PC-9 (cell line): Measurements from ENCODE around the gene C1orf35. TPM values are rescaled to one million over a fixed set of nuclear protein-coding genes. Genes with fewer than 3 reads are reported as not detected.

Source experiments
- BruUV-seq: library from RNA; stranded (reverse); fragments of 400-500 nt; replicated peaks from 2 replicates; lab custom pipeline; 2021; lab: Mats Ljungman, UMichigan
- CTCF ChIA-PET: fragments of 300-600 bp; sonication (Branson Sonifier 250); formaldehyde crosslinking; loops from one replicate; lab custom pipeline; 2022; ENCODE audit warnings: antibody characterized with exemption; lab: Charles Lee
- POLR2A ChIA-PET: fragments of 300-600 bp; sonication (Branson Sonifier 250); formaldehyde crosslinking; loops from one replicate; lab custom pipeline; 2022; ENCODE audit warnings: antibody characterized with exemption; ENCODE audit not compliant: unreplicated experiment; lab: Charles Lee
- DNase-seq, 2 experiments: peaks; one replicate each; pipeline versions ENCODE4 v3.0.0 to v3.0.0-alpha.2; 2015 to 2022; ENCODE audit warnings: mixed read lengths in 1 of 2
- H2AFZ ChIP-seq: fragments of 200-600 bp; sonication (generic); 2 replicates; pipeline ENCODE4 v1.8.1; 2017; ENCODE audit warnings: antibody characterized with exemption
- H3F3A ChIP-seq: fragments of 200-600 bp; sonication (generic); 2 replicates; pipeline ENCODE4 v1.8.1; 2017; ENCODE audit warnings: antibody characterized with exemption, mild to moderate bottlenecking, low read depth; ENCODE audit not compliant: insufficient read depth
- H3K27ac ChIP-seq: fragments of 200-600 bp; sonication (generic); 2 replicates; pipeline ENCODE4 v1.6.1; 2016; ENCODE audit warnings: mixed run types
- H3K27me3 ChIP-seq: fragments of 200-600 bp; sonication (generic); 2 replicates; pipeline ENCODE4 v1.6.1; 2016; ENCODE audit warnings: low read depth, mixed run types; ENCODE audit not compliant: insufficient read depth
- H3K36me3 ChIP-seq: fragments of 200-600 bp; sonication (generic); 2 replicates; pipeline ENCODE4 v1.6.1; 2016; ENCODE audit warnings: low read depth, mixed run types
- H3K4me1 ChIP-seq: fragments of 200-600 bp; sonication (generic); replicated peaks from 2 replicates; pipeline ENCODE4 v1.6.1; 2016; ENCODE audit warnings: mixed run types; ENCODE audit not compliant: insufficient read depth
- H3K4me2 ChIP-seq: fragments of 200-600 bp; sonication (generic); 2 replicates; pipeline ENCODE4 v1.6.1; 2017; ENCODE audit warnings: mixed run types
- H3K4me3 ChIP-seq: fragments of 200-600 bp; sonication (generic); 2 replicates; pipeline ENCODE4 v1.6.1; 2016; ENCODE audit warnings: mixed run types
- H3K79me2 ChIP-seq: fragments of 200-600 bp; sonication (generic); 2 replicates; pipeline ENCODE4 v1.6.1; 2017; ENCODE audit warnings: low read depth, mixed run types
- H3K9me2 ChIP-seq: fragments of 200-600 bp; sonication (generic); 2 replicates; pipeline ENCODE4 v1.8.1; 2017; ENCODE audit warnings: mild to moderate bottlenecking; ENCODE audit not compliant: insufficient read depth
- H3K9me3 ChIP-seq: fragments of 200-600 bp; sonication (generic); 2 replicates; pipeline ENCODE4 v1.8.1; 2016; ENCODE audit warnings: low read depth; ENCODE audit not compliant: insufficient read depth
- H4K20me1 ChIP-seq: fragments of 200-600 bp; sonication (generic); 2 replicates; pipeline ENCODE4 v1.8.1; 2017; ENCODE audit not compliant: insufficient read depth
- CTCF ChIP-seq: fragments of 200-600 bp; sonication (generic); conservative IDR thresholded peaks from 2 replicates; pipeline ENCODE4 v1.6.1; 2017; ENCODE audit warnings: mixed run types, antibody characterized with exemption, mild to moderate bottlenecking, moderate library complexity
- EZH2 ChIP-seq: fragments of 200-600 bp; sonication (generic); IDR thresholded peaks from 2 replicates; pipeline ENCODE4 v1.8.0; 2017; ENCODE audit warnings: antibody characterized with exemption, low read depth
- intact Hi-C: fragments of 100-400 bp; cut with micrococcal nuclease; formaldehyde crosslinking; loops from one replicate; pipeline ENCODE4 v1.10.0; 2022; ENCODE audit not compliant: unreplicated experiment
- total RNA-seq: library from RNA; stranded (reverse); gene quantifications from 2 replicates; pipeline ENCODE4 v1.2.3, GENCODE V29; 2021

Gene C1orf35
- total RNA-seq, 1 experiment from 2014 or later = 26.4 TPM

- Histone ChIP-seq H3F3A (peaks cover 9% of the 10 kb centered on the region; the same call in 1 of the 2 replicates), H2AFZ (no peak overlapping the region), H3K4me2 (no peak overlapping the region), H3K4me1 (peaks cover 11% of the 10 kb centered on the region), H3K9me3 (no peaks in the 10 kb centered on the region), H3K4me3 (no peak overlapping the region), H3K9me2 (no peaks in the 10 kb centered on the region), H3K36me3 (0 out of 2 replicates have a peak, but pooled peaks cover 4% of the 10 kb centered on the region), H3K79me2 (peaks cover 14% of the 10 kb centered on the region), H3K27me3 (no peaks in the 10 kb centered on the region), H4K20me1 (no peaks in the 10 kb centered on the region), H3K27ac (no peak overlapping the region)
- TF ChIP-seq CTCF = no peak
- no peak for TF ChIP-seq EZH2
- no TSS peak for BruUV-seq
- POLR2A ChIA-PET = no interaction called here
- intact Hi-C loops = no loop called here
- DNase-seq = no peak
- CTCF ChIA-PET = no interaction called here
These were observed 4.5 kb upstream of the C1orf35 start for GRCh38 chr1:228107636-228108035.

GRCh38 chr1:228106800-228107054 lies 3.6 kb upstream of the C1orf35 start:
- Histone ChIP-seq H3F3A (peaks cover 11% of the 10 kb centered on the region; the same call in 1 of the 2 replicates), H3K4me3 (no peak overlapping the region), H3K9me2 (no peaks in the 10 kb centered on the region), H3K79me2 (peaks cover 14% of the 10 kb centered on the region), H3K9me3 (no peaks in the 10 kb centered on the region), H2AFZ (no peak overlapping the region), H3K4me1 (peaks cover 11% of the 10 kb centered on the region), H3K36me3 (0 out of 2 replicates have a peak, but pooled peaks cover 4% of the 10 kb centered on the region), H4K20me1 (no peaks in the 10 kb centered on the region), H3K4me2 (no peak overlapping the region), H3K27me3 (no peaks in the 10 kb centered on the region), H3K27ac (no peak overlapping the region)
- intact Hi-C loops = no loop called here
- ChIA-PET POLR2A (interaction anchor here (0.6 kb wide), 1 partner anchor 25 kb away, joined by 5 read pairs; the partner anchor contains the start of gene ARF1), CTCF (interaction anchor here (0.6 kb wide), 2 partner anchors 357 to 1148 kb away, joined by 3 to 4 read pairs; no protein-coding TSS in a partner anchor)
- no TSS peak for BruUV-seq
- no peak for DNase-seq
- no peak for TF ChIP-seq EZH2
- no peak for TF ChIP-seq CTCF

- no peak for DNase-seq
- H3K27ac ChIP-seq = no peak overlapping the region
- H3K36me3 ChIP-seq = 0 out of 2 replicates have a peak, but pooled peaks cover 4% of the 10 kb centered on the region
- H3K9me3 ChIP-seq = no peaks in the 10 kb centered on the region
- no TSS peak for BruUV-seq
- no peak overlapping the region for H3K4me3 ChIP-seq
- ChIA-PET CTCF (interaction anchor here (0.6 kb wide), 2 partner anchors 357 to 1149 kb away, joined by 3 to 4 read pairs; no protein-coding TSS in a partner anchor), POLR2A (no interaction called here)
- intact Hi-C loops = no loop called here
- H3K79me2 ChIP-seq = peaks cover 14% of the 10 kb centered on the region
- no peak overlapping the region for H2AFZ ChIP-seq
- H4K20me1 ChIP-seq = no peaks in the 10 kb centered on the region
- no peaks in the 10 kb centered on the region for H3K9me2 ChIP-seq
- H3K27me3 ChIP-seq = no peaks in the 10 kb centered on the region
- TF ChIP-seq EZH2 (no peak), CTCF (no peak)
- peaks cover 14% of the 10 kb centered on the region for H3K4me1 ChIP-seq
- H3F3A ChIP-seq = peaks cover 16% of the 10 kb centered on the region; the same call in 1 of the 2 replicates
- H3K4me2 ChIP-seq = no peak overlapping the region
These were observed 3.1 kb upstream of the C1orf35 start for GRCh38 chr1:228105996-228106799.
